Activated CD4-positive, alpha-beta T cell treated with anti-CD3 and anti-CD28 coated beads for 36 hours (primary cell): ENCODE data around the gene MGLL. TPM values are rescaled to one million over a fixed set of nuclear protein-coding genes. Genes with fewer than 3 reads are reported as not detected.

Experiments
- ATAC-seq: fragments of 200-7000 bp; cut with Tn5 transposase; one replicate; pipeline ENCODE4 v1.10.0; 2021; ENCODE audit warnings: mild to moderate bottlenecking, moderate library complexity
- CTCF ChIA-PET: fragments of 350-600 bp; sonication (Branson Sonifier 250); formaldehyde crosslinking; loops from one replicate; lab custom pipeline; 2021; ENCODE audit warnings: antibody characterized with exemption; lab: Charles Lee
- POLR2A ChIA-PET: fragments of 350-600 bp; sonication (Branson Sonifier 250); formaldehyde crosslinking; loops from one replicate; lab custom pipeline; 2021; ENCODE audit warnings: antibody characterized with exemption, inconsistent platforms; lab: Charles Lee
- DNase-seq: peaks from one replicate; pipeline ENCODE4 v3.0.0-alpha.2; 2020
- H3K27ac Mint-ChIP-seq: one replicate; pipeline ENCODE4 v1.8.0; 2021; ENCODE audit warnings: mixed read lengths
- H3K27me3 Mint-ChIP-seq: one replicate; pipeline ENCODE4 v1.8.0; 2021; ENCODE audit warnings: mixed read lengths
- H3K36me3 Mint-ChIP-seq: one replicate; pipeline ENCODE4 v1.8.0; 2021; ENCODE audit warnings: low read depth, mixed read lengths
- H3K4me1 Mint-ChIP-seq: one replicate; pipeline ENCODE4 v1.8.0; 2021; ENCODE audit warnings: mixed read lengths
- H3K4me3 Mint-ChIP-seq: one replicate; pipeline ENCODE4 v1.8.0; 2021; ENCODE audit warnings: mild to moderate bottlenecking, moderate library complexity, mixed read lengths
- H3K9me3 Mint-ChIP-seq: one replicate; pipeline ENCODE4 v1.8.0; 2021; ENCODE audit warnings: low read depth, mixed read lengths
- intact Hi-C, 2 experiments: fragments of 100-400 bp; cut with DNase I in 1 of 2; cut with micrococcal nuclease in 1 of 2; formaldehyde crosslinking; loops; one replicate each; pipeline versions ENCODE4 v1.14.2 to v1.15.1; 2022 to 2024; cut with DNase I, micrococcal nuclease
- total RNA-seq, 2 experiments: library from RNA; stranded (reverse); gene quantifications; one replicate each; pipeline ENCODE4 v1.2.3, GENCODE V29; 2021

Gene MGLL
- total RNA-seq, 2 experiments from 2014 or later = 0.49 to 0.50 TPM

DNA sequence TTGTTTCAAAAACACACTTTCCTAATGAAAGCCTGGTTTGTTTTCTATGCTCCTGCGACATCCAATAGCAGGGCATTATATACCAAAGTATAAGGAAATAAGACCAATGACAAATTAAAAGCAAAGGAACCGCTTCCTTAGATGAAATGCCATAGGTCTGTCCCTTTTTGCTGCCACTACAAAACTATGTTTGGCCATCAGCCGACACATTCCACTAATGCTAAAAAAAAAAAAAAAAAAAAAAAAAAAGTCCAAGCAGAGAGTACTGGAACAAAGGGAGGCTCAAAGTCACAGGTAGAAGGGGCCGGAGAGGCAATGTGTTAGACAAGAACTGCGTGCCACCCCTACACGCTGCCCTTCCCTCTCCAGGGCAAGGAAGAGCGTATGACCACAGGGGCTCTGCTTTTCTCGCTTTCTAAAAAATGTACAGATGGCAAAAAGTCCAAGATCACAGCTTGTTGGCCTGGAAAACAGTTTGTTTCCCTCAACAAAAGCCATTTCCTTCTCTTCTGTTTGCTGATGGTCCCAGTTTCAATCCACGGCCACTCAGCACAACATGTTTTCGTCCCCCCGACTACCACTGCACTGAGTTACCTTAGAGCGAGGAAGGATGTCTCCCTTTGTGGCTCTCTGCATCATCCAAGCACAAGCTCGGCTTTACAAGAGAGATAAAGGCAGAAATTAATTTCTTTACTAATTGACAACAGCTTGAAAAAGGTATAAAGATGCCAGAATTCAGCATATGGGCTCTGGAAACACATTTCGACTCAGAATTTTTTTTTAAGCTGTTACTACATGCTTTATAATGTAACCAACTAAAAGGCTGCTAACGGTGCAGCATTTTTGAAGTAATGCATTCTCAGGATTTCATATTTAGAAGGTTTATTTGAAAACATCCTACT is 78.7 kb downstream of the MGLL start:
- Mint-ChIP-seq H3K4me1 (no peaks in the 10 kb centered on the region), H3K27ac (no peak overlapping the region), H3K36me3 (no peaks in the 10 kb centered on the region), H3K27me3 (no peaks in the 10 kb centered on the region), H3K4me3 (no peak overlapping the region), H3K9me3 (no peaks in the 10 kb centered on the region)
- ATAC-seq (no peak), DNase-seq (no peak)
- ChIA-PET POLR2A (no interaction called here), CTCF (interaction anchor here (0.8 kb wide), 1 partner anchor 49 kb away, joined by 3 read pairs; no protein-coding TSS in a partner anchor)
- intact Hi-C loops = no loop called here

DNA sequence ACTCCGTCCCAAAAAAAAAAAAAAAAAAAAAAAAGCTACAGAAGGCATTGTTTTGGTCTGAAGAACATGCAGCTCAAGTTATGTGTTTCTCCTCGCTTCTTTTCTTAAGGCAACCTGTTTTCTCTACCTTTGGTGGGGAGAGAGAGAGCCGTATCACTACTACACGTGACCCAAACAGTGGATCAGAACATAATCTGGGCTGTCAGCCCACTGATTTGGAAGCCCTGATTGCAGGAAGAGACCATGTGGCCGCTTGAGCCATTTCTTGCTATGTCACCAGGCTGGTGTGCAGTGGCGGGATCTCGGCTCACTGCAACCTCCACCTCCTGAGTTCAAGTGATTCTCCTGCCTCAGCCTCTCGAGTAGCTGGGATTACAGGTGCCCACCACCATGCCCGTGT is 79.7 kb downstream of the MGLL start:
- no peaks in the 10 kb centered on the region for H3K4me1 Mint-ChIP-seq
- H3K4me3 Mint-ChIP-seq = no peak overlapping the region
- no peak overlapping the region for H3K27ac Mint-ChIP-seq
- DNase-seq (no peak), ATAC-seq (no peak)
- ChIA-PET POLR2A (no interaction called here), CTCF (interaction anchor here (0.8 kb wide), 1 partner anchor 48 kb away, joined by 3 read pairs; no protein-coding TSS in a partner anchor)
- intact Hi-C loops = no loop called here
- H3K9me3 Mint-ChIP-seq = no peaks in the 10 kb centered on the region
- no peaks in the 10 kb centered on the region for H3K27me3 Mint-ChIP-seq
- no peaks in the 10 kb centered on the region for H3K36me3 Mint-ChIP-seq

DNA sequence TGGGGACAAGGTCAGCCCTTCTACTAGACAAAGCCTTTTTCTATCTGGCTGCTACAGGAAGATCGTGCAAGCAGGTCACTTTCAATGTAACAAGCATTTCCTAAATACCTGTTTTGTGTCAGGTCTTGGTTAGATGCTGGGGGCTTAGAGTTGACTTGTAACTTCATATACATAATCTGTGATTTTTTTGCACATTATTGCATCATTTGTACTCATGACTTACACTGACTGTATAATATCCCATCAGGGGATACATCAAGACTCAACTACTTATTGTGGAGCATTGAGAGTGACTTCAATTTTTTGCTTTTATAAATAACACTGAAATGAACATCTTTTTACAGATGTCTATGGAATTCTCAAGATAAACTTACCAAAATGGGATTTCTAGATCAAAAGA is 80.6 kb downstream of the MGLL start:
- Mint-ChIP-seq H3K27me3 (no peaks in the 10 kb centered on the region), H3K4me3 (no peak overlapping the region), H3K4me1 (no peaks in the 10 kb centered on the region), H3K9me3 (no peaks in the 10 kb centered on the region), H3K27ac (no peak overlapping the region), H3K36me3 (no peaks in the 10 kb centered on the region)
- ChIA-PET CTCF (no interaction called here), POLR2A (no interaction called here)
- ATAC-seq (no peak), DNase-seq (no peak)
- intact Hi-C loops = no loop called here

DNA sequence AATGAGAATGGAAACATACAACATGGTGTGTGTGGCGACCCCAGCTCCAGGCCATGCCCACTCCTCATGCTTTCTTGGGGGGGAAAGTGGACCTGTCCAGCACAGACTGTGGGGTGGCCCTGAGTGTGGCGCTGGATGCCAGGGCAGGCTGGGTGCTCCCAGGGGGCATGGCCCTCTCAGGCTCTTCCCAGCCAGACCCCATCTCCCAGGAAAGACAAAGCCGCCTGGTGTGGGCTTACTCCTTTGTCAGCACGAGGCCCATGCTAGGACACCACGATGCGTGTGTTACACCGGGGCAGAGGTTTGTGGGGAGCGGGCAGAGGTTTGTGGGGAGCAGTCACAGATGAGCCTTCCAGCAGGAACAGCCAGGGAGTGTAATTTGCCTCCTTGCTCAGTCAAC is 81.1 kb downstream of the MGLL start:
- DNase-seq = no peak
- ChIA-PET CTCF (no interaction called here), POLR2A (no interaction called here)
- no peaks in the 10 kb centered on the region for H3K27me3 Mint-ChIP-seq
- no peak overlapping the region for H3K4me3 Mint-ChIP-seq
- ATAC-seq = no peak
- no peaks in the 10 kb centered on the region for H3K36me3 Mint-ChIP-seq
- H3K4me1 Mint-ChIP-seq = no peaks in the 10 kb centered on the region
- intact Hi-C loops = no loop called here
- no peaks in the 10 kb centered on the region for H3K9me3 Mint-ChIP-seq
- no peak overlapping the region for H3K27ac Mint-ChIP-seq

DNA sequence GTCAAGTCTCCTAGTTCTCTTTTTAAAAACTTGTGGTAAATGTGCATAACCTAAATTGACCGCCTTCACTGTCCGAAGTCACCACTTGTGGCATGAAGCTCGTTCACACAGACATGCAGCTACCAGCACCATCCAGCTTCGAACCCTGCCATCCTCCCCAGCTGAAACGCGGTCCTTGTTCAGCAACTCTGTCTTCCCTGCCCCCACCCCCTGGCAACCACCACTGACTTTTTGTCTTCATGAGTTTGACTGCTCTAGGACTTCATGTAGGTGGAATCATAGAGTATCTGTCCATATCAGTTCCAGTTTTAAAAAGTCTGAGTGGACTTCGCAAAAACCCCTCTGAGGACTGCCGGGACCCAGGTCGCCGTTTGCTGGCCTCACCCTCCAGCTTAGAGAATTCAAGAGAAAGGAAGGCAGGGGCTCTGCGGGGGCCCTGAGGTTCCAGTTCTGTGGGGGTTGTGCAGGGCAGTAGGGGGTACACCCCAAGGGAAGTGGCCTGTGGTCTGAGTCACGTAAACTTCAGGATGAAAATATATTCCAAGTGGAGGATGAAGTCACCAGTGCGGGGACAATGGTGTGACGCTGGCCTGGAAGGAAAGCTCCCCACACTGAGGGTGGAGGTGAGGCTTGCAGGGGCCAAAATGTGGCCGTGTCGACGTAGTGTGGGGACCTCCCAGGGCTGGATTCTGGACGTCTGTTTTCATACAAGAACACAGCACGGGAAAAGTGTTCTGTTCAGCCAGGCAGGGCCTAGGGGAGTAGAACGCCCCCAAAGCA is 82.0 kb downstream of the MGLL start:
- ChIA-PET POLR2A (no interaction called here), CTCF (no interaction called here)
- Mint-ChIP-seq H3K4me1 (no peaks in the 10 kb centered on the region), H3K36me3 (no peaks in the 10 kb centered on the region), H3K9me3 (no peaks in the 10 kb centered on the region), H3K4me3 (no peak overlapping the region), H3K27me3 (no peaks in the 10 kb centered on the region), H3K27ac (no peak overlapping the region)
- DNase-seq = no peak
- intact Hi-C loops = no loop called here
- ATAC-seq = no peak

DNA sequence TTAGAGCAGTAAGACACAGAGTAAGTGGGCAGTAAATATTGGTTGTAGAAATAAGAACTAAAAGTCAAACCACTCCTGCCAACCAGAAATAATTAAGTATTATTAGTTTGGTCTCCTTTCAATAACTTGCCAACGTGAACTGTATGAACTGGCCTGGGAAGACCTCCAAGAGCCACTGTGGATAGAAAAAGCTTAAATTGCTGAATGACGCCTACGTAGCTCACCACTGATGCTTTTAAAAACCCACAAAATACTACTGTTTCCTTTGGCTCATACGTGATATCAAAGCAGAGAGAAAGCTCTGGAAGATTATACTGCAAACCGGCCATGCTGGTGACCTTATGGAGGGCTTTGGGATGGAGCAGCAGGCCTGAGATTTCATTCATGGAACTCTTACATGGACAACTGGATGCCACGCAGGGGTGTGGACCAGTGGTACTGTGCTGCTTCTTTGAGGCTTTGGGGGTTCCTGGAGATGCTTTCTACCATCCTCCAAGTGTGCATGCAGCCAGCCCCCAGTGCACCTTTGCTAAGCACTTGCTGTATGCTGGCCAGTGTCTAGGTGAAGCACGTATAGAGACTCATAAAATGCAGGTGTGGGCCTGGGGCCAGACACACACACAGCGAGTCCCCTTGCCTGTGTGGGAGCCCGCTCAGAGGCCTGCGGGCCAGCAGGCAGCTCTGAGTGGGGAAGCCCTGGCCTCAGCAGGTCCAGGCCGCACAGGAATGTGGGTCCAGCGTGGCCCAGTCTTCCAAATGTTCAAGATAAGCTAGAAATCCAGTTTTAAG is 82.8 kb downstream of the MGLL start:
- Mint-ChIP-seq H3K27me3 (no peaks in the 10 kb centered on the region), H3K9me3 (no peaks in the 10 kb centered on the region), H3K27ac (no peak overlapping the region), H3K4me3 (no peak overlapping the region), H3K4me1 (no peaks in the 10 kb centered on the region), H3K36me3 (no peaks in the 10 kb centered on the region)
- DNase-seq (no peak), ATAC-seq (no peak)
- intact Hi-C loops = no loop called here
- POLR2A ChIA-PET = no interaction called here
- CTCF ChIA-PET = no interaction called here

DNA sequence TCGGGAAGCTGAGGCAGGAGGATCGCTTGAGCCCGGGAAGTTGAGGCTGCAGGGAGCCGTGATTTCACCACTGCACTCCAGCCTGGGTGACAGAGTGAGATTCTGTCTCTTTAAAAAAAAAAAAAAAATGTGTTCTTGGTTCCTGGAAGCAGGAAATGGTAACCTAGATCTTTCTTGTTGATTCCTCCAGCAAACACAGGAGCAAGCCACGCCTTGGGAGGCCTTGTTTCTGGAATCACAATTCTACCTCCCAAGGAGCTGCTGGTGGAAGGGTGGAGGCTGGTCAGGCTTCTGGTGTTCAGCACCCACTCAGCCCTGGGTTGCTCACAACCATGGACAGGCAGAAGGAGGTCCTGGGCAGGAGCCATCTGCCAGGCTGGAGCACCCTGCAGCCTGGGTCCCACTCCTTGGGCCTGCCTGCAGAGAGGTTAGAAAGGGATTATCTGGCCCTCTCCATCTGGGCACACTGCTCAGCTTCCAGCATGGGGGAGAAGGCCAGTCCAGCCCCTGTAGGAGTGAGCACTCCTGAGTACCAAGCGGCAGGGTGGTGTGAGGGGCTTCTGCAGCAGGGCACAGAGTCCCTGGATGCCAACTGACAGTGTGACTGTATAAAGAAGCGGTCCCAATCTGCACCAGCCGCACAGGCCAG is 84.0 kb downstream of the MGLL start:
- intact Hi-C loops = no loop called here
- Mint-ChIP-seq H3K27me3 (peaks cover 4% of the 10 kb centered on the region), H3K4me1 (no peaks in the 10 kb centered on the region), H3K9me3 (no peaks in the 10 kb centered on the region), H3K27ac (no peak overlapping the region), H3K4me3 (no peak overlapping the region), H3K36me3 (no peaks in the 10 kb centered on the region)
- ChIA-PET CTCF (interaction anchor here (0.8 kb wide), 1 partner anchor 217 kb away, joined by 3 read pairs; no protein-coding TSS in a partner anchor), POLR2A (interaction anchor here (0.7 kb wide), 1 partner anchor 142 kb away, joined by 4 read pairs; no protein-coding TSS in a partner anchor)
- ATAC-seq (no peak), DNase-seq (no peak)

DNA sequence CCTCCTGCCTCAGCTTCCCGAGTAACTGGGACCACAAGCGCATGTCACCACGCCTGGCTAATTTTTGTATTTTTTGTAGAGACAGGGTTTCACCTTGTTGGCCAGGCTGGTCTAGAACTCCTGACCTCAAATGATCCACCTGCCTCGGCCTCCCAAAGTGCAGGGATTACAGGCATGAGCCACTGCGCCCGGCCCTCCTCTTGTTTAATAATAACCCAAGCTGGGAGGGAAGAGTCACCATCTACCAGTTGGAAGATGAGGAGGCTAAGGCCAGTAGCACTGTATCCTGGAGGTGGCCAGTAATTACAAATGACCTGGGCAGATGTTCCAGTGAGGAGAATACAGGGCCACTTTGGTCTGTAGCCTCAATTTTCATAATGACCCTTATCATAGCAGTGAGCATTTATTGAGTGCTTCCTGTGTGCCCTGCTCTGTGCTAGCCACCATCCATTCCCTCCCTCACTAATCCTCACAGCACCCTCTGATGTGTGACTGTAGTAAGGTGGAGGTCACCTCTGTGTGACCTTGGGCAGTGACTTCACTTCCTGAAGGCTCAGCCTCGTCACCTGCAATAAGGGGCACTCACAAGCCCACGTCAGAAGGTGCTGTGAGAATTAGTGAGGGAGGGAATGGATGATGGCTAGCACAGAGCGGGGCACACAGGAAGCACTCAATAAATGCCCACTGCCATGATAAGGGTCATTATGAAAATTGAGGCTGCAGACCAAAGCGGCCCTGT is 85.3 kb downstream of the MGLL start:
- no peak overlapping the region for H3K4me3 Mint-ChIP-seq
- no peaks in the 10 kb centered on the region for H3K9me3 Mint-ChIP-seq
- DNase-seq (no peak), ATAC-seq (no peak)
- intact Hi-C loops = no loop called here
- ChIA-PET CTCF (no interaction called here), POLR2A (no interaction called here)
- peaks cover 8% of the 10 kb centered on the region for H3K27me3 Mint-ChIP-seq
- no peak overlapping the region for H3K27ac Mint-ChIP-seq
- no peaks in the 10 kb centered on the region for H3K4me1 Mint-ChIP-seq
- no peaks in the 10 kb centered on the region for H3K36me3 Mint-ChIP-seq

DNA sequence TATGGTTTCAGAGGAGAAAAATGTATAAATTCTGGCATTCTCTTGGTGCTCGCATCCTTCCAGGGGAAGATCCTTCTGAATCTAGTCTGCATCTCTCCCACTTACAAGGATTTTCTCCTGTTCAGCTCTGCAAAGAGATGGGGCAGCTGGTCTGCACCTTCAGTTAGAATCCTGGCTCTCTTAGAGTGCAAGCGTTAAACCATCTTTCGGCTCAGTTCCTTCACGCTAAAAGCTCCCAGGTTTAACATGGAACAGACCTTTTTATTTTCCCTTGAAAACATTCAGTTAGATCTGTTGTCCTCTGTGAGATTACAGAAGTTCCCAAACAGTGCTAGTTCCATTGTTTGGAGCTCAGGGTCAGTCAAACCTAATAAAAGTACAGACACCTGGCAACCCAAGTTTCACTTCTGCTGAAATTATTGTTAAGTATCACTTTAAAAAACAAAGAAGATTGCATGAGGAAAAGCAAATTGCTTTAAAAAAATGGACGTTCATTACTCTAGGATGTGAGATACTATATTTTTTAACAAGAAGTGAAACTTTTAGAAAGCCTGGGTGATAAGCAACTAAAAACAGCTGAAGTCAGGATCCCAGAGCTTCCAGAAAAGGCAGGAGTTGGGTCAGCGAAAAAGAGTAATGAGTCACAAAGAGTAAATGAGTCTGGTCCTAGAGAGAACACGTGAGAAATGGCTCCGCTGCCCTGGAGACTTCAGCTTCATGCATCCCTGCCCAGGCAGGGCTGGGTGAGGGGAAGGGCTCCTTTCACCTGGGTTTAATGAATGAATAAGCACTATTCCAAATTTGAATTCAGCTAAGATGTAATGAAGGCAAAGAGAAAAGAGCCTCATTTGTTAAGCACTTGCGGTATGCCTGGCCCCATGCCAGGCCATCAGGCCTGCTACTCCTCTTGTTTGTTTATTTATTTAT is 86.3 kb downstream of the MGLL start:
- intact Hi-C loops = no loop called here
- ATAC-seq (no peak), DNase-seq (no peak)
- ChIA-PET POLR2A (no interaction called here), CTCF (no interaction called here)
- H3K36me3 Mint-ChIP-seq = no peaks in the 10 kb centered on the region
- H3K27ac Mint-ChIP-seq = no peak overlapping the region
- peaks cover 8% of the 10 kb centered on the region for H3K27me3 Mint-ChIP-seq
- no peaks in the 10 kb centered on the region for H3K4me1 Mint-ChIP-seq
- H3K4me3 Mint-ChIP-seq = no peak overlapping the region
- H3K9me3 Mint-ChIP-seq = no peaks in the 10 kb centered on the region
